HepG2 (cell line): ENCODE data around the gene BCL2L13. TPM values are rescaled to one million over a fixed set of nuclear protein-coding genes. Genes with fewer than 3 reads are reported as not detected.
A peak's percentile ranks its signal among the peaks of the same experiment; 100 is the strongest.

ENCODE experiments used
- AGO1 ChIP-seq: fragments of 200-400 bp; formaldehyde crosslinking; IDR thresholded peaks from 2 replicates; pipeline ENCODE4 v1.6.1; 2017; ENCODE audit warnings: mild to moderate bottlenecking, low read depth, low read length, moderate library complexity; ENCODE audit not compliant: poor library complexity, severe bottlenecking
- ASH2L ChIP-seq: fragments of 300-600, 200-600 bp; sonication (generic); IDR thresholded peaks from 2 replicates; pipeline ENCODE4 v1.7.0; 2017; ENCODE audit warnings: low read depth, mild to moderate bottlenecking, moderate library complexity, mixed read lengths, low read length; ENCODE audit not compliant: insufficient read length
- CENPT ChIP-seq: sonication (generic); formaldehyde crosslinking; IDR thresholded peaks from 2 replicates; pipeline ENCODE4 v1.8.0; 2022; ENCODE audit warnings: low read depth, mild to moderate bottlenecking, moderate library complexity, missing genetic modification reagents
- HCFC1 ChIP-seq: fragments of 150-350 bp; IDR thresholded peaks from 2 replicates; pipeline ENCODE4 v1.6.1; 2014; ENCODE audit warnings: low read depth, low read length
- HDAC2 ChIP-seq: sonication (generic); formaldehyde crosslinking; IDR thresholded peaks from 2 replicates; pipeline ENCODE4 v1.4.0; 2020; ENCODE audit warnings: missing genetic modification reagents
- HNRNPK ChIP-seq: fragments of 200-400 bp; formaldehyde crosslinking; IDR thresholded peaks from 2 replicates; pipeline ENCODE4 v1.6.1; 2018; ENCODE audit warnings: low read length, low read depth, moderate library complexity, mild to moderate bottlenecking; ENCODE audit not compliant: poor library complexity, severe bottlenecking
- KMT2B ChIP-seq: IDR thresholded peaks from 2 replicates; pipeline ENCODE4 v1.6.1; 2016; ENCODE audit warnings: missing genetic modification reagents, missing compliant biosample characterization
- LCORL ChIP-seq, 2 experiments: fragments of 450-650 bp in 1 of 2; sonication (generic) in 1 of 2; formaldehyde crosslinking in 1 of 2; IDR thresholded peaks; 2 replicates each; pipeline versions ENCODE4 v1.5.0 to v1.6.1; 2017 to 2020; ENCODE audit warnings: antibody characterized with exemption in 1 of 2, missing genetic modification reagents in 1 of 2
- MXI1 ChIP-seq: IDR thresholded peaks from 3 replicates; pipeline ENCODE4 v1.6.1; 2012; ENCODE audit warnings: low read depth, low read length, inconsistent platforms, borderline replicate concordance
- PHF8 ChIP-seq: sonication (generic); formaldehyde crosslinking; IDR thresholded peaks from 2 replicates; pipeline ENCODE4 v1.5.0; 2020; ENCODE audit warnings: missing genetic modification reagents
- REPIN1 ChIP-seq: sonication (generic); formaldehyde crosslinking; IDR thresholded peaks from 2 replicates; pipeline ENCODE4 v1.8.0; 2022; ENCODE audit warnings: missing genetic modification reagents, low read depth, mild to moderate bottlenecking, borderline replicate concordance
- RXRB ChIP-seq: IDR thresholded peaks from 2 replicates; pipeline ENCODE4 v1.6.1; 2016; ENCODE audit warnings: borderline replicate concordance, missing genetic modification reagents, missing compliant biosample characterization
- STAG1 ChIP-seq: sonication (generic); formaldehyde crosslinking; IDR thresholded peaks from 2 replicates; pipeline ENCODE4 v1.4.0; 2020; ENCODE audit warnings: missing genetic modification reagents
- XBP1 ChIP-seq: sonication (generic); formaldehyde crosslinking; IDR thresholded peaks from 2 replicates; pipeline ENCODE4 v1.5.0; 2020; ENCODE audit warnings: missing genetic modification reagents
- YEATS4 ChIP-seq: sonication (generic); formaldehyde crosslinking; IDR thresholded peaks from 2 replicates; pipeline ENCODE4 v1.4.0; 2020; ENCODE audit warnings: missing genetic modification reagents, borderline replicate concordance
- ZFP62 ChIP-seq: sonication (generic); formaldehyde crosslinking; IDR thresholded peaks from 2 replicates; pipeline ENCODE4 v1.4.0; 2020; ENCODE audit warnings: missing genetic modification reagents
- ZNF205 ChIP-seq: IDR thresholded peaks from 2 replicates; pipeline ENCODE4 v1.6.1; 2018; ENCODE audit warnings: missing biosample characterization, missing genetic modification reagents
- ZNF234 ChIP-seq: sonication (generic); formaldehyde crosslinking; conservative IDR thresholded peaks from 2 replicates; pipeline ENCODE4 v1.5.1; 2020; ENCODE audit warnings: mild to moderate bottlenecking, missing genetic modification reagents
- ZNF3 ChIP-seq: IDR thresholded peaks from 2 replicates; pipeline ENCODE4 v1.7.0; 2017; ENCODE audit warnings: inconsistent platforms
- ZNF441 ChIP-seq: sonication (generic); formaldehyde crosslinking; IDR thresholded peaks from 2 replicates; pipeline ENCODE4 v1.7.0; 2021; ENCODE audit warnings: missing genetic modification reagents, borderline replicate concordance
- ZNF709 ChIP-seq: sonication (generic); formaldehyde crosslinking; IDR thresholded peaks from 2 replicates; pipeline ENCODE4 v1.5.0; 2020; ENCODE audit warnings: mild to moderate bottlenecking, missing genetic modification reagents
- ZNF790 ChIP-seq: sonication (generic); formaldehyde crosslinking; IDR thresholded peaks from 2 replicates; pipeline ENCODE4 v1.8.0; 2022; ENCODE audit warnings: missing genetic modification reagents, mild to moderate bottlenecking, borderline replicate concordance
- ZNF891 ChIP-seq: sonication (generic); formaldehyde crosslinking; IDR thresholded peaks from 2 replicates; pipeline ENCODE4 v1.5.0; 2020; ENCODE audit warnings: mild to moderate bottlenecking, missing genetic modification reagents
- polyA plus RNA-seq, 8 experiments: library from polyadenylated mRNA; depleted of rRNA in 3 of 8; stranded (reverse) in 7 of 8; unstranded in 1 of 8; fragments of >200 nt; fragmentation: Illumina TruSeq in 4 of 8; extraction: Trizol in 4 of 8; gene quantifications; 2 replicates each; pipeline versions ENCODE4 v1.2.1 to v1.2.3, GENCODE V29; 2011 to 2016; ENCODE audit warnings: low read depth in 4 of 8, missing spikeins in 1 of 8, mixed read lengths in 1 of 8; ENCODE audit not compliant: insufficient read depth in 1 of 8
- total RNA-seq, 5 experiments: library from RNA; depleted of rRNA; stranded (reverse); fragments of >200 nt; fragmentation: Illumina TruSeq; extraction: Trizol; gene quantifications; 2 replicates each; pipeline ENCODE4 v1.2.3, GENCODE V29; 2016; ENCODE audit warnings: low read depth in 1 of 5
- TF ChIP-seq, protein P1 (sequence below): sonication (generic); formaldehyde crosslinking; IDR thresholded peaks from 2 replicates; pipeline ENCODE4 v1.4.0; 2020; ENCODE audit warnings: mild to moderate bottlenecking, missing genetic modification reagents
- TF ChIP-seq, protein P2 (sequence below): IDR thresholded peaks from 2 replicates; pipeline ENCODE4 v1.4.0; 2020; ENCODE audit warnings: mild to moderate bottlenecking, missing genetic modification reagents
- TF ChIP-seq, protein P3 (sequence below): sonication (generic); IDR thresholded peaks from 2 replicates; pipeline ENCODE4 v1.6.1; 2016; ENCODE audit warnings: low read depth, borderline replicate concordance

Gene BCL2L13
- total and polyA plus RNA-seq, 2 of the 13 experiments (the other 11 are each of a cell fraction or from before 2014, with no cell fraction given): 13.5 to 14.6 TPM

DNA sequence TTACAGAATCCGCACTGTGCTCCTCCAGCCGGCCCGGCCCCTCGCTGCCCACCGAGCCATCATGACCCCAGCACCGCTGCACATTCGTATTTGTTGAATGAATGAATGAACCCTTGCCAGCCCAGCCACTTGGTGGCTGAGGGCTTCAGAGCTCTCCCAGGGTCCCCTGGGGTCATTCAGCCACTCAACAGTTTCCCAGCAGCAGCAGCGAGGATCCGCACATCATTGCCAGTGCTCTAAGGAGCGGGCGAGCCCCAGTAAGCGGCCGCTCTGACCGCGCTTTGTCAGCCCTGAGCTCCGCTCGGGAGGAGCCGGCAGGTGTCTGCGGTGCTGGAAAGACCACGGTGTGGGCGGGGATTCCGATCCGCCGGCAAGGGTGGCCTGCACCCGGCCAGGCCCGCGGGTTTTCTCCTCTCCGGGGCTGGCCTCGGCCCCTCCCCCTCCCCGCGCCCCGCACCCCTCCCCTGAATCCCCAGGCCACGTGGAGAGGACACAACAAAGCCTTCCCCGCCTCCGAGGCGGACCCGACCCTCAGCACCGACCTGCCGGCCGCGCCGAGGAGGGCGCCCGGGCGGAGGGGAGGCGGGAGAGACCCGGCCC lies 135.1 kb downstream of the BCL2L13 start (continued):
- TF ChIP-seq ZNF790 (CRISPR knock-in tag) (0 out of 2 replicates have a peak, but pooled peaks have one; percentile 36), ASH2L (peak; percentile 42), ZNF234 (CRISPR knock-in tag) (0 out of 2 replicates have a peak, but pooled peaks have one; percentile 56), RXRB (CRISPR knock-in tag) (peak; percentile 14; the same call in 1 of the 2 replicates), STAG1 (CRISPR knock-in tag) (no peak), KMT2B (CRISPR knock-in tag) (0 out of 2 replicates have a peak, but pooled peaks have one; percentile 32), YEATS4 (peak; percentile 46; the same call in 1 of the 2 replicates), LCORL (IDR thresholded peaks at IDR 0.05) (no peak), LCORL (CRISPR knock-in tag; IDR thresholded peaks at IDR 0.05) (0 out of 2 replicates have a peak, but pooled peaks have one; percentile 31), HDAC2 (CRISPR knock-in tag) (0 out of 2 replicates have a peak, but pooled peaks have one; percentile 17), ZNF205 (CRISPR knock-in tag) (0 out of 2 replicates have a peak, but pooled peaks have one; percentile 30), ZNF891 (CRISPR knock-in tag) (0 out of 2 replicates have a peak, but pooled peaks have one; percentile 34), AGO1 (no peak), CENPT (no peak), MXI1 (0 out of 3 replicates have a peak, but pooled peaks have one; percentile 35), ZFP62 (CRISPR knock-in tag) (no peak), ZNF3 (CRISPR knock-in tag) (peak; percentile 75; the same call in 1 of the 2 replicates), PHF8 (CRISPR knock-in tag) (peak; percentile 33; the same call in 1 of the 2 replicates), HCFC1 (no peak), ZNF709 (CRISPR knock-in tag) (0 out of 2 replicates have a peak, but pooled peaks have one; percentile 44), ZNF441 (CRISPR knock-in tag) (peak; percentile 27; the same call in 1 of the 2 replicates), REPIN1 (CRISPR knock-in tag) (no peak), XBP1 (0 out of 2 replicates have a peak, but pooled peaks have one; percentile 34), HNRNPK (peak; percentile 52)
- TF ChIP-seq, protein P1, sequence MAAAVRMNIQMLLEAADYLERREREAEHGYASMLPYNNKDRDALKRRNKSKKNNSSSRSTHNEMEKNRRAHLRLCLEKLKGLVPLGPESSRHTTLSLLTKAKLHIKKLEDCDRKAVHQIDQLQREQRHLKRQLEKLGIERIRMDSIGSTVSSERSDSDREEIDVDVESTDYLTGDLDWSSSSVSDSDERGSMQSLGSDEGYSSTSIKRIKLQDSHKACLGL: no peak; the same call in 1 of the 2 replicates
- TF ChIP-seq, protein P2, sequence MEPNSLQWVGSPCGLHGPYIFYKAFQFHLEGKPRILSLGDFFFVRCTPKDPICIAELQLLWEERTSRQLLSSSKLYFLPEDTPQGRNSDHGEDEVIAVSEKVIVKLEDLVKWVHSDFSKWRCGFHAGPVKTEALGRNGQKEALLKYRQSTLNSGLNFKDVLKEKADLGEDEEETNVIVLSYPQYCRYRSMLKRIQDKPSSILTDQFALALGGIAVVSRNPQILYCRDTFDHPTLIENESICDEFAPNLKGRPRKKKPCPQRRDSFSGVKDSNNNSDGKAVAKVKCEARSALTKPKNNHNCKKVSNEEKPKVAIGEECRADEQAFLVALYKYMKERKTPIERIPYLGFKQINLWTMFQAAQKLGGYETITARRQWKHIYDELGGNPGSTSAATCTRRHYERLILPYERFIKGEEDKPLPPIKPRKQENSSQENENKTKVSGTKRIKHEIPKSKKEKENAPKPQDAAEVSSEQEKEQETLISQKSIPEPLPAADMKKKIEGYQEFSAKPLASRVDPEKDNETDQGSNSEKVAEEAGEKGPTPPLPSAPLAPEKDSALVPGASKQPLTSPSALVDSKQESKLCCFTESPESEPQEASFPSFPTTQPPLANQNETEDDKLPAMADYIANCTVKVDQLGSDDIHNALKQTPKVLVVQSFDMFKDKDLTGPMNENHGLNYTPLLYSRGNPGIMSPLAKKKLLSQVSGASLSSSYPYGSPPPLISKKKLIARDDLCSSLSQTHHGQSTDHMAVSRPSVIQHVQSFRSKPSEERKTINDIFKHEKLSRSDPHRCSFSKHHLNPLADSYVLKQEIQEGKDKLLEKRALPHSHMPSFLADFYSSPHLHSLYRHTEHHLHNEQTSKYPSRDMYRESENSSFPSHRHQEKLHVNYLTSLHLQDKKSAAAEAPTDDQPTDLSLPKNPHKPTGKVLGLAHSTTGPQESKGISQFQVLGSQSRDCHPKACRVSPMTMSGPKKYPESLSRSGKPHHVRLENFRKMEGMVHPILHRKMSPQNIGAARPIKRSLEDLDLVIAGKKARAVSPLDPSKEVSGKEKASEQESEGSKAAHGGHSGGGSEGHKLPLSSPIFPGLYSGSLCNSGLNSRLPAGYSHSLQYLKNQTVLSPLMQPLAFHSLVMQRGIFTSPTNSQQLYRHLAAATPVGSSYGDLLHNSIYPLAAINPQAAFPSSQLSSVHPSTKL: peak; percentile 25; the same call in 1 of the 2 replicates
- TF ChIP-seq, protein P3, sequence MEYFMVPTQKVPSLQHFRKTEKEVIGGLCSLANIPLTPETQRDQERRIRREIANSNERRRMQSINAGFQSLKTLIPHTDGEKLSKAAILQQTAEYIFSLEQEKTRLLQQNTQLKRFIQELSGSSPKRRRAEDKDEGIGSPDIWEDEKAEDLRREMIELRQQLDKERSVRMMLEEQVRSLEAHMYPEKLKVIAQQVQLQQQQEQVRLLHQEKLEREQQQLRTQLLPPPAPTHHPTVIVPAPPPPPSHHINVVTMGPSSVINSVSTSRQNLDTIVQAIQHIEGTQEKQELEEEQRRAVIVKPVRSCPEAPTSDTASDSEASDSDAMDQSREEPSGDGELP: no peak
